Natural killer cell (primary cell): ENCODE measurements around the gene PNPT1. TPM values are rescaled to one million over a fixed set of nuclear protein-coding genes. Genes with fewer than 3 reads are reported as not detected.

ENCODE experiments used
- ATAC-seq, 3 donors: fragments of 150-1000 bp in 2 of 3; fragments of 200-7000 bp in 1 of 3; cut with Tn5 transposase; 1 replicate in 1 of 3; 2 replicates in 2 of 3; pipeline ENCODE4 v1.10.0; 2021; ENCODE audit warnings: mild to moderate bottlenecking in 2 of 3, moderate library complexity in 2 of 3
- DNase-seq, 2 donors: peaks; one replicate each; pipeline versions ENCODE4 v3.0.0 to v3.0.0-alpha.2; 2013 to 2021; ENCODE audit warnings: mixed read lengths in 1 of 2
- H3K27ac ChIP-seq: one replicate; pipeline ENCODE4 v1.5.1; 2013; ENCODE audit warnings: mild to moderate bottlenecking, low read length
- H3K27me3 ChIP-seq: one replicate; pipeline ENCODE4 v1.6.1; 2013; ENCODE audit warnings: low read length; ENCODE audit not compliant: control insufficient read depth, insufficient read depth
- H3K36me3 ChIP-seq: one replicate; pipeline ENCODE4 v1.6.1; 2013; ENCODE audit warnings: low read length; ENCODE audit not compliant: control insufficient read depth, insufficient read depth
- H3K4me1 ChIP-seq: one replicate; pipeline ENCODE4 v1.6.1; 2013; ENCODE audit warnings: low read length; ENCODE audit not compliant: control insufficient read depth, insufficient read depth
- H3K4me3 ChIP-seq: one replicate; pipeline ENCODE4 v1.5.1; 2013; ENCODE audit warnings: low read length
- H3K9me3 ChIP-seq: one replicate; pipeline ENCODE4 v1.6.1; 2013; ENCODE audit warnings: low read length; ENCODE audit not compliant: control insufficient read depth, insufficient read depth
- H3K27ac Mint-ChIP-seq, 2 donors: one replicate each; pipeline ENCODE4 v1.8.0; 2022; ENCODE audit warnings: mild to moderate bottlenecking in 2 of 2, mixed read lengths in 2 of 2, moderate library complexity in 1 of 2
- H3K27me3 Mint-ChIP-seq, 2 donors: one replicate each; pipeline ENCODE4 v1.8.0; 2022; ENCODE audit warnings: low read depth in 2 of 2, mixed read lengths in 2 of 2
- H3K36me3 Mint-ChIP-seq: one replicate; pipeline ENCODE4 v1.8.0; 2022; ENCODE audit warnings: mixed read lengths
- H3K4me1 Mint-ChIP-seq, 2 donors: one replicate each; pipeline ENCODE4 v1.8.0; 2022; ENCODE audit warnings: mixed read lengths in 2 of 2
- H3K4me3 Mint-ChIP-seq: one replicate; pipeline ENCODE4 v1.8.0; 2022; ENCODE audit warnings: mild to moderate bottlenecking, moderate library complexity, mixed read lengths
- H3K9me3 Mint-ChIP-seq, 2 donors: one replicate each; pipeline ENCODE4 v1.8.0; 2022; ENCODE audit warnings: mixed read lengths in 2 of 2
- WGBS: methylation state at CpG from one replicate; pipeline ENCODE4 v1.1.7; 2013; ENCODE audit warnings: missing lambda C conversion rate; ENCODE audit not compliant: insufficient coverage; 5-methylcytosine and 5-hydroxymethylcytosine counted together
- intact Hi-C: fragments of 100-400 bp; cut with micrococcal nuclease; formaldehyde crosslinking; loops from one replicate; pipeline ENCODE4 v1.14.2; 2022
- total RNA-seq, 4 donors: library from RNA; stranded (reverse); fragments of 120-200 nt in 1 of 4; gene quantifications; one replicate each; pipeline versions ENCODE4 v1.2.3 to v1.2.4, GENCODE V29; 2013 to 2022
- TF ChIP-seq, protein P1 (sequence below): fragments of 200-600 bp; IDR thresholded peaks from one replicate; pipeline ENCODE4 v1.8.0; 2022; ENCODE audit warnings: antibody characterized with exemption

Gene PNPT1
- total RNA-seq, 3 donors from 2014 or later (not counting 1 experiment from before 2014, with no cell fraction given): 11.3 to 14.2 (median 12.5) TPM

DNA sequence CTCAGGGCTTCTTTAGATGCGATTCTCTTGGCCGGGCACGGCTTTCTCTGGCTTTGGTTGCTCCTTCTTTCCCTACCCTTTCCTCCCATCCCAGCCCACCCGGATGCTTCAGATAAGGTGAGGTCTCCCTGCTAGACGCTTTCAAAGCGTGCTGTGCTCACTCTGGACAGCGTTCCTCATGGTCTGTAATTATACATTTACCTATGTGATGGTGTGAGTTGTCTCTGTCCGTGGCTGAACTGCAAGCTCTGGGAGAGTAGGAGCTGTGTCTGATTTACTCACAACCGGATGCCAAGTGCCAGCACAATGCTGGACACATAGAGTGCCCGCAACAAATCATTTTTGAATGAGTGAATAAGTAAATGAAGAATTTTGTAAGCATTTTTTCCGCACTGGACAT, 26.8 kb upstream of the PNPT1 start:
- no peak overlapping the region for H3K27ac Mint-ChIP-seq
- H3K27ac ChIP-seq: no peak overlapping the region
- H3K27me3 ChIP-seq: no peaks in the 10 kb centered on the region
- no peak for DNase-seq
- no peaks in the 10 kb centered on the region for H3K36me3 Mint-ChIP-seq
- no peaks in the 10 kb centered on the region for H3K9me3 Mint-ChIP-seq
- no peak for ATAC-seq
- H3K4me3 Mint-ChIP-seq: no peak overlapping the region
- H3K4me1 Mint-ChIP-seq: no peaks in the 10 kb centered on the region
- no peaks in the 10 kb centered on the region for H3K4me1 ChIP-seq
- no peaks in the 10 kb centered on the region for H3K9me3 ChIP-seq
- peaks cover 16 to 29% of the 10 kb centered on the region in 2 donors for H3K27me3 Mint-ChIP-seq
- no peak overlapping the region for H3K4me3 ChIP-seq
- intact Hi-C loops: no loop called here
- TF ChIP-seq, protein P1, sequence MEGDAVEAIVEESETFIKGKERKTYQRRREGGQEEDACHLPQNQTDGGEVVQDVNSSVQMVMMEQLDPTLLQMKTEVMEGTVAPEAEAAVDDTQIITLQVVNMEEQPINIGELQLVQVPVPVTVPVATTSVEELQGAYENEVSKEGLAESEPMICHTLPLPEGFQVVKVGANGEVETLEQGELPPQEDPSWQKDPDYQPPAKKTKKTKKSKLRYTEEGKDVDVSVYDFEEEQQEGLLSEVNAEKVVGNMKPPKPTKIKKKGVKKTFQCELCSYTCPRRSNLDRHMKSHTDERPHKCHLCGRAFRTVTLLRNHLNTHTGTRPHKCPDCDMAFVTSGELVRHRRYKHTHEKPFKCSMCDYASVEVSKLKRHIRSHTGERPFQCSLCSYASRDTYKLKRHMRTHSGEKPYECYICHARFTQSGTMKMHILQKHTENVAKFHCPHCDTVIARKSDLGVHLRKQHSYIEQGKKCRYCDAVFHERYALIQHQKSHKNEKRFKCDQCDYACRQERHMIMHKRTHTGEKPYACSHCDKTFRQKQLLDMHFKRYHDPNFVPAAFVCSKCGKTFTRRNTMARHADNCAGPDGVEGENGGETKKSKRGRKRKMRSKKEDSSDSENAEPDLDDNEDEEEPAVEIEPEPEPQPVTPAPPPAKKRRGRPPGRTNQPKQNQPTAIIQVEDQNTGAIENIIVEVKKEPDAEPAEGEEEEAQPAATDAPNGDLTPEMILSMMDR: no peak
- no peaks in the 10 kb centered on the region for H3K36me3 ChIP-seq
- WGBS: 90% methylated on average over 11 of the region's 11 CpGs

DNA sequence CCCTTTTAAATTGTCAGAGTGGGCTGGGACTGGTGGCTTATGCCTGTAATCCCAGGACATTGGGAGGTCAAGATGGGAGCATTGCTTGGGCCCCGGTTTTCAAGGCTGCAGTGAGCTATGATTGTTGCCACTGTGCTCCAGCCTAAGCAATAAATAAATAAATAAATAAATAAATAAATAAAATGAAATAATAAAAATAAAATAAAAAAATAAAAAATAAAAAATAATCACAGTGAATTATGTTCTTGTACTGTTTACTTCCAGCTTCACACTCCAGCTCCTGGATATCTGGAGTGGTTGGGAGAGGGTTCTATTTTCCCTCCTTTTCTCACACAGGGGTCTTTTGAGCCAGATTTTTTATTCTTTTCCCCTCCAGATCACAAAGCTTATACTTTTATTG, 26.2 kb upstream of the PNPT1 start:
- WGBS: no CpG with 5 or more reads among the region's 1 CpG
- intact Hi-C loops: loop anchor here (10.0 kb wide), 1 partner anchor 1795 kb away; no protein-coding TSS in a partner anchor
- no peaks in the 10 kb centered on the region for H3K36me3 Mint-ChIP-seq

DNA sequence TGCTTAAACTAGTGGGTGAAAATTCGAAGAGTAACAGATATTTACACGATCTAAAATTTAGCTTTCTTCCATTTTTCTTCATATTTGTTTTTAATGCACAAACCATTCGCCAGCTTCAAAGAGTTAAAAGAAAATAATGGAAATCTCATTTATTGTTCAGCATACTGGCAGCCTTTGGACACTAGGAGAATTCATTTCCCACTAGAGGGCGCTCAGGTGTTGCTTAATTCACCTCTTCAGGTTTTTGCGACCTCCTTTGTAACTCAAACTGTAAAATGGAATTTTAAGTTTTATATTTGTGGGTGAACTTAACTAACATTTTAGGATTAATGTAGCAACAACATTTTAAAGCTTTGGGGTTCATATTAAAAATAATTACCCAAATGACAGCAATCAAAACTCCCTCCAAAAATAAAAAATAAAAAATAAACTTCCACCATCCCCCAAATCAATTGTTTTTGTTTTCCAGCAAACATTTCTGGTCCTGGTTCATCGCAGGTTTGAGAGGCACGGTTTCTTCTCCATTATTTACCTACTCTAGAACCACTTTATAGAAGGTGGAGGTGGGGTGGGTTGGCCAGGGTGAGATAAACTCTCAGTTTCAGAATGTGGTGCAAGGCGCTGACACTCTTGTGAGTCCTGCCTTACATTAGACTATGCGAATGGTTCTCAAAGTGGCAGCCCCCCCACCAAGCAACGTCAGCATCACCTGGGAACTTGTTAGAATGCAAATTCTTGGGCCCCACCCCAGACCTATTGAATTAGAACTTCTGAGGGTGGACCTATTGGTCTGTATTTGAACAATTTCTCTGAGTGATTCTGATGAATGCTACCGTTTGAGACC, 24.7 kb upstream of the PNPT1 start:
- Mint-ChIP-seq H3K36me3 (no peaks in the 10 kb centered on the region), H3K9me3 (no peaks in the 10 kb centered on the region), H3K4me3 (no peak overlapping the region), H3K27me3 (peaks cover 11 to 17% of the 10 kb centered on the region in 2 donors), H3K4me1 (no peaks in the 10 kb centered on the region), H3K27ac (no peak overlapping the region)
- intact Hi-C loops: loop anchor here (10.0 kb wide), 1 partner anchor 1796 kb away; no protein-coding TSS in a partner anchor
- Histone ChIP-seq H3K36me3 (no peaks in the 10 kb centered on the region), H3K4me1 (no peaks in the 10 kb centered on the region), H3K4me3 (no peak overlapping the region), H3K27ac (no peak overlapping the region), H3K9me3 (no peaks in the 10 kb centered on the region), H3K27me3 (no peaks in the 10 kb centered on the region)
- peak in 1 of 3 donors; percentile 52 for ATAC-seq
- WGBS: 43% methylated on average over 7 of the region's 11 CpGs
- DNase-seq: peak in 1 of 2 donors; percentile 69
- TF ChIP-seq, protein P1: peak; percentile 76

More for the DNA sequence above, 26.2 kb upstream of the PNPT1 start:
- Histone ChIP-seq H3K9me3 (no peaks in the 10 kb centered on the region), H3K4me3 (no peak overlapping the region), H3K36me3 (no peaks in the 10 kb centered on the region), H3K4me1 (no peaks in the 10 kb centered on the region), H3K27me3 (no peaks in the 10 kb centered on the region), H3K27ac (no peak overlapping the region)
- no peaks in the 10 kb centered on the region for H3K4me1 Mint-ChIP-seq
- peaks cover 16 to 25% of the 10 kb centered on the region in 2 donors for H3K27me3 Mint-ChIP-seq
- H3K27ac Mint-ChIP-seq: no peak overlapping the region
- ATAC-seq (no peak), DNase-seq (no peak)
- H3K9me3 Mint-ChIP-seq: no peaks in the 10 kb centered on the region
- TF ChIP-seq, protein P1: no peak
- no peak overlapping the region for H3K4me3 Mint-ChIP-seq
